Panc1 (cell line): ENCODE measurements around the gene SCRN1.

Experiments used
- POLR2AphosphoS5 ChIP-seq: IDR thresholded peaks from 2 replicates; pipeline ENCODE4 v1.6.1; 2012; ENCODE audit warnings: mild to moderate bottlenecking, low read depth, low read length, moderate library complexity
- TCF7L2 ChIP-seq: IDR thresholded peaks from 2 replicates; pipeline ENCODE4 v1.6.1; 2011; ENCODE audit warnings: mild to moderate bottlenecking, low read depth, low read length, inconsistent platforms
- TF ChIP-seq, protein P1 (sequence below): fragments of 450-650 bp; IDR thresholded peaks from 2 replicates; pipeline ENCODE4 v1.5.1; 2017; ENCODE audit warnings: mild to moderate bottlenecking
- TF ChIP-seq, protein P2 (sequence below), 2 experiments: IDR thresholded peaks; 2 replicates each; pipeline ENCODE4 v1.6.1; 2011 to 2012; ENCODE audit warnings: low read depth in 2 of 2, control low read depth in 1 of 2, low read length in 1 of 2, mild to moderate bottlenecking in 1 of 2, moderate library complexity in 1 of 2; ENCODE audit not compliant: insufficient read depth in 1 of 2

DNA sequence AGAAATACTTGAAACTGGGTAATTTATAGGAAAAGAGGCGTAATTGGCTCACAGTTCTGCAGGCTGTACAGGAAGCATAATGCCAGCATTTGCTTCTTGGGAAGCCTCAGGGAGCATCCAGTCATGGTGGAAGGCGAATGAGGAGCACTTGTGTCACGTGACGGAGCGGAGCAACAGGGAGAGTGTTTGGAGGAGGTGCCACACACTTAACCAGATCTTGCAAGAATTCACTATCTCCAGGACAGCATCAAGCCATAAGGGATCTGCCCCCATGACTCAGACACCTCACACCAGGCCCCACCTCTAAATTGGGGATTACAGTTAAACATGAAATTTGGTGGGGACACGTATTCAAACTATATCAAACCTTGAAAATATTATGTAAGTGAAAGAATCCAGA lies 94.0 kb downstream of the SCRN1 start:
- TF ChIP-seq, protein P1, sequence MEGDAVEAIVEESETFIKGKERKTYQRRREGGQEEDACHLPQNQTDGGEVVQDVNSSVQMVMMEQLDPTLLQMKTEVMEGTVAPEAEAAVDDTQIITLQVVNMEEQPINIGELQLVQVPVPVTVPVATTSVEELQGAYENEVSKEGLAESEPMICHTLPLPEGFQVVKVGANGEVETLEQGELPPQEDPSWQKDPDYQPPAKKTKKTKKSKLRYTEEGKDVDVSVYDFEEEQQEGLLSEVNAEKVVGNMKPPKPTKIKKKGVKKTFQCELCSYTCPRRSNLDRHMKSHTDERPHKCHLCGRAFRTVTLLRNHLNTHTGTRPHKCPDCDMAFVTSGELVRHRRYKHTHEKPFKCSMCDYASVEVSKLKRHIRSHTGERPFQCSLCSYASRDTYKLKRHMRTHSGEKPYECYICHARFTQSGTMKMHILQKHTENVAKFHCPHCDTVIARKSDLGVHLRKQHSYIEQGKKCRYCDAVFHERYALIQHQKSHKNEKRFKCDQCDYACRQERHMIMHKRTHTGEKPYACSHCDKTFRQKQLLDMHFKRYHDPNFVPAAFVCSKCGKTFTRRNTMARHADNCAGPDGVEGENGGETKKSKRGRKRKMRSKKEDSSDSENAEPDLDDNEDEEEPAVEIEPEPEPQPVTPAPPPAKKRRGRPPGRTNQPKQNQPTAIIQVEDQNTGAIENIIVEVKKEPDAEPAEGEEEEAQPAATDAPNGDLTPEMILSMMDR = no peak
- TF ChIP-seq POLR2AphosphoS5 (no peak), TCF7L2 (no peak)
- TF ChIP-seq, protein P2, sequence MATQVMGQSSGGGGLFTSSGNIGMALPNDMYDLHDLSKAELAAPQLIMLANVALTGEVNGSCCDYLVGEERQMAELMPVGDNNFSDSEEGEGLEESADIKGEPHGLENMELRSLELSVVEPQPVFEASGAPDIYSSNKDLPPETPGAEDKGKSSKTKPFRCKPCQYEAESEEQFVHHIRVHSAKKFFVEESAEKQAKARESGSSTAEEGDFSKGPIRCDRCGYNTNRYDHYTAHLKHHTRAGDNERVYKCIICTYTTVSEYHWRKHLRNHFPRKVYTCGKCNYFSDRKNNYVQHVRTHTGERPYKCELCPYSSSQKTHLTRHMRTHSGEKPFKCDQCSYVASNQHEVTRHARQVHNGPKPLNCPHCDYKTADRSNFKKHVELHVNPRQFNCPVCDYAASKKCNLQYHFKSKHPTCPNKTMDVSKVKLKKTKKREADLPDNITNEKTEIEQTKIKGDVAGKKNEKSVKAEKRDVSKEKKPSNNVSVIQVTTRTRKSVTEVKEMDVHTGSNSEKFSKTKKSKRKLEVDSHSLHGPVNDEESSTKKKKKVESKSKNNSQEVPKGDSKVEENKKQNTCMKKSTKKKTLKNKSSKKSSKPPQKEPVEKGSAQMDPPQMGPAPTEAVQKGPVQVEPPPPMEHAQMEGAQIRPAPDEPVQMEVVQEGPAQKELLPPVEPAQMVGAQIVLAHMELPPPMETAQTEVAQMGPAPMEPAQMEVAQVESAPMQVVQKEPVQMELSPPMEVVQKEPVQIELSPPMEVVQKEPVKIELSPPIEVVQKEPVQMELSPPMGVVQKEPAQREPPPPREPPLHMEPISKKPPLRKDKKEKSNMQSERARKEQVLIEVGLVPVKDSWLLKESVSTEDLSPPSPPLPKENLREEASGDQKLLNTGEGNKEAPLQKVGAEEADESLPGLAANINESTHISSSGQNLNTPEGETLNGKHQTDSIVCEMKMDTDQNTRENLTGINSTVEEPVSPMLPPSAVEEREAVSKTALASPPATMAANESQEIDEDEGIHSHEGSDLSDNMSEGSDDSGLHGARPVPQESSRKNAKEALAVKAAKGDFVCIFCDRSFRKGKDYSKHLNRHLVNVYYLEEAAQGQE (IDR thresholded peaks at IDR 0.05; ENCODE audit: insufficient read depth in 1 of 2, low read depth in 2 of 2, low read length in 1 of 2) = no peak
